ENCODE data around the gene KLHL29. TPM values are rescaled to one million over a fixed set of nuclear protein-coding genes. Genes with fewer than 3 reads are reported as not detected.

KLHL29 gene
- total and polyA plus RNA-seq, 2 donors (not counting 3 experiments of a cell fraction or from before 2014, with no cell fraction given): 4.6 to 12.7 TPM

GRCh38 chr2:23393722-23394121 lies 8.7 kb downstream of the KLHL29 start:
- CTCF ChIA-PET: interaction anchor here (1.7 kb wide), 1 partner anchor 11 kb away, joined by 7 read pairs; no protein-coding TSS in a partner anchor
- H3K27ac ChIP-seq (ENCODE audit: insufficient read depth, low read depth, low read length): no peak overlapping the region
- DNase-seq (ENCODE audit: low read depth, low spot score) (no peak), FAIRE-seq (no peak)
- no peaks in the 10 kb centered on the region for H3K27me3 ChIP-seq (ENCODE audit: control insufficient read depth in 2 of 2, insufficient read depth in 2 of 2, low read length in 2 of 2)
- H3K4me1 ChIP-seq (ENCODE audit: control insufficient read depth, extremely low read depth, insufficient read depth, low read length): no peaks in the 10 kb centered on the region
- BruUV-seq (replicated peaks): no TSS peak
- TF ChIP-seq JUN (IDR thresholded peaks at IDR 0.05; ENCODE audit: borderline replicate concordance, insufficient read depth, insufficient read length, low read depth) (no peak), EZH2 (IDR thresholded peaks at IDR 0.05; ENCODE audit: borderline replicate concordance, low read depth, low read length, severe bottlenecking) (no peak), POLR2A (IDR thresholded peaks at IDR 0.05; ENCODE audit: low read depth, low read length) (no peak), GATA2 (IDR thresholded peaks at IDR 0.05; ENCODE audit: insufficient read depth, insufficient read length, low read depth, low read length) (no peak), MYC (IDR thresholded peaks at IDR 0.05; ENCODE audit: low read depth, low read length) (no peak), FOS (IDR thresholded peaks at IDR 0.05; ENCODE audit: borderline replicate concordance, insufficient read depth, low read length) (no peak), POLR2AphosphoS5 (IDR thresholded peaks at IDR 0.05; ENCODE audit: insufficient read depth, low read depth, low read length) (no peak)
- TF ChIP-seq, protein P1, sequence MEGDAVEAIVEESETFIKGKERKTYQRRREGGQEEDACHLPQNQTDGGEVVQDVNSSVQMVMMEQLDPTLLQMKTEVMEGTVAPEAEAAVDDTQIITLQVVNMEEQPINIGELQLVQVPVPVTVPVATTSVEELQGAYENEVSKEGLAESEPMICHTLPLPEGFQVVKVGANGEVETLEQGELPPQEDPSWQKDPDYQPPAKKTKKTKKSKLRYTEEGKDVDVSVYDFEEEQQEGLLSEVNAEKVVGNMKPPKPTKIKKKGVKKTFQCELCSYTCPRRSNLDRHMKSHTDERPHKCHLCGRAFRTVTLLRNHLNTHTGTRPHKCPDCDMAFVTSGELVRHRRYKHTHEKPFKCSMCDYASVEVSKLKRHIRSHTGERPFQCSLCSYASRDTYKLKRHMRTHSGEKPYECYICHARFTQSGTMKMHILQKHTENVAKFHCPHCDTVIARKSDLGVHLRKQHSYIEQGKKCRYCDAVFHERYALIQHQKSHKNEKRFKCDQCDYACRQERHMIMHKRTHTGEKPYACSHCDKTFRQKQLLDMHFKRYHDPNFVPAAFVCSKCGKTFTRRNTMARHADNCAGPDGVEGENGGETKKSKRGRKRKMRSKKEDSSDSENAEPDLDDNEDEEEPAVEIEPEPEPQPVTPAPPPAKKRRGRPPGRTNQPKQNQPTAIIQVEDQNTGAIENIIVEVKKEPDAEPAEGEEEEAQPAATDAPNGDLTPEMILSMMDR (IDR thresholded peaks at IDR 0.05; ENCODE audit: extremely low read depth in 1 of 2, insufficient read depth in 1 of 2, low read depth in 1 of 2, low read length in 2 of 2): no peak
- TF ChIP-seq, protein P2, sequence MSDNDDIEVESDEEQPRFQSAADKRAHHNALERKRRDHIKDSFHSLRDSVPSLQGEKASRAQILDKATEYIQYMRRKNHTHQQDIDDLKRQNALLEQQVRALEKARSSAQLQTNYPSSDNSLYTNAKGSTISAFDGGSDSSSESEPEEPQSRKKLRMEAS (IDR thresholded peaks at IDR 0.05; ENCODE audit: insufficient read depth, insufficient read length): no peak
- H2AFZ ChIP-seq (ENCODE audit: low read depth, low read length): no peak overlapping the region
- no peaks in the 10 kb centered on the region for H3K36me3 ChIP-seq (ENCODE audit: control insufficient read depth in 2 of 2, extremely low read depth in 1 of 2, insufficient read depth in 2 of 2, low read length in 2 of 2)
- dilution Hi-C loops (cut with MboI; ENCODE audit: extremely low pct_ligation_motif_present, low sequenced_read_pairs) (no loop called here), intact Hi-C loops (cut with micrococcal nuclease) (no loop called here)
- no peaks in the 10 kb centered on the region for H3K9me3 ChIP-seq (replicated peaks; ENCODE audit: control insufficient read depth, insufficient read depth, low read length)
- POLR2A ChIA-PET: no interaction called here
- H3K9ac ChIP-seq (replicated peaks; ENCODE audit: extremely low read depth, insufficient read depth, low read length): no peak overlapping the region
- no peaks in the 10 kb centered on the region for H3K79me2 ChIP-seq (ENCODE audit: control insufficient read depth, insufficient read depth, low read length)
- no peaks in the 10 kb centered on the region for H4K20me1 ChIP-seq (replicated peaks; ENCODE audit: control insufficient read depth, extremely low read depth, insufficient read depth, low read length)
- no peak overlapping the region for H3K4me3 ChIP-seq (replicated peaks in 1 of 3; ENCODE audit: insufficient read depth in 1 of 3, low read depth in 1 of 3, low read length in 3 of 3)
- no peak overlapping the region for H3K4me2 ChIP-seq (ENCODE audit: insufficient read depth, low read length)
- H3K9me1 ChIP-seq (replicated peaks; ENCODE audit: control insufficient read depth, extremely low read depth, insufficient read depth, low read length): no peaks in the 10 kb centered on the region

All from endothelial cell of umbilical vein (primary cell).